Fibroblast of skin of left biceps (primary cell): ENCODE results near the gene SSH2.

Experiments
- DNase-seq, 2 experiments: peaks; one replicate each; pipeline ENCODE4 v3.0.0-alpha.2; 2013; ENCODE audit warnings: low read depth in 2 of 2

SSH2 gene

GRCh38 chr17:29589524-29590410, 340.3 kb downstream of the SSH2 start, which contains the start of gene GIT1:
Gene GIT1 (minus strand): TSS chr17:29589648. CDS start chr17:29589378, 270 bp downstream.
- peak in 1 of 2 experiments; percentile 52 for DNase-seq

- DNase-seq: no peak
These were observed 341.2 kb downstream of the SSH2 start for GRCh38 chr17:29588562-29589411.

GRCh38 chr17:29588017-29588561, 341.9 kb downstream of the SSH2 start:
- DNase-seq: no peak

- DNase-seq: no peak
These were observed 342.4 kb downstream of the SSH2 start for GRCh38 chr17:29587591-29587990.

DNA sequence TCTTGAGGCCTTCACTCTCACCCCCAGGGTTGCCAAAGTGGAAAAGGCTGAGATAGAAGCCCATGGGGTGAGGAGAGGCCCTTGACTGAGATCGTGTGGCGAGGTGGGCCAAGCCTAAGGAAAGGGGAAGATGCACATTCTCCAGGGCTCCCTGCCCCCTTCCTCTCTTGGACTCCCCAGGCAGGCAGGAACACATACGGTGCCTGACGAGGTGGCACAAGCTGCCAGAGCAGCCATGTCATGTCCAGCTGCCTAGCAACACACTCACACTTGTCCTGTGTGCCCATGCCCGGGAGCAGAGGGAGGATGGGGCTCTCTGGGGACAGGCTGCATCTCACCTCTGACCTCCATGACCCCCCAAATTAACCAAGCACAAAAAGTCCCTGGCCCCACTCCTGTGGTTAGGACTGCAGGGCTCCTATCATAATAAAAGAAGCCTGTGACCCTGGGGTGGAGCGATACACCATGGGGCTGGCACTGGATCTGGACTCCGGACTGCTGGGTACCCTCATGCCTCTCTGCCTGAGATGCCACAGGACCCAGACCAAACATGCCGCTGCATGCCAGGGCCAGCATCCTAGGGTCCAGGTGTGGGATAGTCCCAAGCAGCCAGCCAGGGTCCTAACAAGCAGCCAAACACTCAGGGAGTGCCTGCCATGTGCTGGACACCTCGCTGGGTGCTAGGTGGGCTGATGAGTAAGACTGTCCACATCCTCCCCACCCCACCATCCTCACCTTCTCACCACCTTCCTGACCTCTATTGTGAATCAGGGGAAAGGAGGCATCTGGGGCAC, 343.2 kb downstream of the SSH2 start:
- DNase-seq: no peak

DNA sequence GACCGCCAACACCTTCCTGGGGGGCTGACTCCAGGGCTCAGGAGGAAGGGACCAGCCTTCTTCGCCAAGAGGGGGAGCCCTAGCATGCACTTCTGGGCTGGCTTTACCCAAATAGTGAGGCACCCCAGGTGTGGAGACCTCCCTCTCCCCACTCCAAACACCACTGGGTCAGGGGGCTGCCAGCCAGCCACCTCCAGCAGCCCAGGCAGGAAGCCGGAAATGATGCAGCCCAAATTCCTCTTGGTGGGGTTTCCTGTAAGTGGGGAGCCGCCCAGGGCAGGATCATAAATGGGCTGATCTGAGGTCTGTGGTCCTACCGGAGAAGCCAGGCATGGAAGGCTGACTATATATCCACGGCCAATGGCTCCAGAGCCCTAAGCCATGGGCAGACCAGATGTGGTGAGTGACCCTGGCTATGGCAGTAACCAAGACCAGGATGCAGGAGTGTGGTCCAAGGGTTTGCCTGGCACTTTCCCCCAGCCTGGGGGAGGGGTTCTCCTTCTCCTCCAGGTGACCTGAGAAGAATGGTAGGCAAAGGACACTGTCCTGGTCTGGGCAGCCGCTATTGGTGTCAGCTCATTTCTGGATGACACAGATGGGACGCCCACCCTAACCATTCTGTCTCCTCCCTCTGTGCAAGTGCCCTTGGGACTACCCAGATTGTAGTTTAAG, 344.8 kb downstream of the SSH2 start:
- no peak for DNase-seq

DNA sequence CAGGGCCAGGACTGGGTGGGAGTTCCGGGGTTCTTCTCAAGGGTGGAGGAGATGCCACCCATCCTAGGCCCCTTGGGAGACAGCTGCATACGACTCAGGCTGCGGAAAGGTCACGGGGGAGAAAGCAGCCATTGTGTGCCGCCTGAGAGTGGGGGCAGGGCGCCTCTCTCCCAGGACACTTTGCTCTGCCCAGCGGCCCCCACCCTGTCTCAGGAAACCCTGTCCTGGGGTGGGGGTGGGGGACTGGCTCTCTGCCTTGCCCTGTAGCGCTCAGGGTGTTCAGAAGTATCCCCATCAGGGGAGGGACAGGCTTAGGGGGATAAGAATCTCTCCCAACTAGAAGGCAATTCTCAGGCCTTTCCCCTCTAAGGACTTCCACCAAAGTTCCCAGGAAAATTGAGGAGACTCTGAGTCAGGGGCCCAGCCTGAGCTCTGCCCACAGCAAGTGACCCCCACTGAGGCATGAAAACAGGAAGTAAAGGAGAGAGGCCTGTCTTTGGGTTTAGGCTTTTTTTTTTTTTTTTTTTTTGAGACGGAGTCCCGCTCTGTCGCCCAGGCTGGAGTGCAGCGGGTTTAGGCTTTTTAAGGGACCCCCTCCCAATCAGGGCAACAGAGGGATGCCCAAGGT, 345.5 kb downstream of the SSH2 start:
- DNase-seq: no peak

- DNase-seq: no peak
These were observed 346.4 kb downstream of the SSH2 start for GRCh38 chr17:29583324-29584248.

DNA sequence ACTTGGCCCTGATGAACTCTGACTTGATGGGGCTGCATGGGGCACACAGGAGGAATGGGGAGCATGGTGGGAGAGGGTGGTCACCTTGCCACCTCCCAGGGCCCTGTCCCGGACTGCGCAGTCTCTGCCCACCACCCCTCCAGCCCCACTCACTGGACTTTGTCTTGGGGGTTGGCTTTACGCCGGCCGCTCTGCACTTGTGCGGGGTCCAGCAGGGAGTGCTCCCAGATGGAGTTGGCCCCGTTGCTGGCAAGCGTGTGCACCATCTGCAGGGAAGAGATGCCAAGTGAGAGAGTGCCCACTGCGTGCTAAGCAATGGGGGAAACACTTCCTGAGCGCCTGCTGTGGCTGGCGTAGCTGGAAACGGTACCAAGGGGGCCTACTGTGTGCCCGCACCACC, 347.3 kb downstream of the SSH2 start:
- DNase-seq: no peak

DNA sequence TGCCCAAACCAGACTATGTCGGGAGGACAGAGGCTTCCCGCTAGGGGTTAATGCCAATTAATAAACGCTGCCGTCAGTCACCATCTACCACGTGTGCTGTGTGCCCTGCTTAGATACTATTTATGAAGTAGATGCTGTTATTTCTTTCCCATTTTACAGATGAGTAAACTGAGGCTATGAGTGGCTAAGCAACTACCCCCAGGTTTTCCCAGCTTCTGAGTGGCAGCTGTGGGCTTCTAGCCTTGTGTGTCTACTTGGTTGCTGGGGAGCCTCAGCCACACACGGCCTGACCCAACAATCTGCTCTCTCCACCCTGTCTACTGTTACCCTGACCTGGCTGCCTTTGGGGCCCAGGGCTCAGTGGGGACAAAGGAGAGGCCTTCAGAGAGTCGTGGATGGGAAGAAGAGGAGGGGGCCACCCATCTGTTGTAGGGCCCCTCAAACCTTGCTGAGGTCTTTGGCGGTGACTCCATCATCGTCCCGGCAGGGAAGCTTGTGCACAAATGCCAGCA, 347.7 kb downstream of the SSH2 start:
- DNase-seq: no peak

DNA sequence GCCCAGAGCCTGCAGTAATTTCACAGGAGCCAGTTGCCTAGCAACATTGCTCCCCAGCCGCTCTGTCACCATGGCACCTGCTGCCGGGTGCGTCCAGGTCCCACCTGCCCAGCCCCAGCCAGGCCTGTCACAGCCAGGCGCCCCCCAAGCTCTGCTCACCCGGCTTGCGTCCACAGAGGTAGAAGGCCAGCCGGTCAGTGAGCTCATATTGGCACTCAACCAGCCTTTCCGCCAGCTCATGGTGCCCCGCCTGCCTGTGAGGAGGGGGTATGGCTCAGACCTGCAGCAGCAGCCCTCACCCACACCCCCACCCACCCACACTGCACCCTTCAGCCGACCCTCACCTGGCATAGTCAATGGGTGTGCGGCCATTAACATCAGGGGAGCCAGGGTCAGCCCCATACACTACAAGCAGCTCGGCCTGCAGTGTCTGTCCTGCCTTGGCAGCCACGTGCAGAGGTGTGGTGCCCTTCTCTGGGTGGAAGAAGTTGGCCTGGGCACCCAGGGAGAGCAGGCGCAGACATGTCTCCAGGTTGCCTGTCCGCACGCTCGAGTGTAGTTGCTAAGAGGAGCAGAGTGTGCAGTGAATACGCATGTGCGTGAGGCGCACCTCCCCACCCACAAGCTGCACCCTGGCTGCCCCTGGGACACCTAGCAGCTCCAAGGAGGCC, 348.3 kb downstream of the SSH2 start:
- DNase-seq: no peak

GRCh38 chr17:29579866-29580771, 349.9 kb downstream of the SSH2 start:
- DNase-seq: no peak

GRCh38 chr17:29578626-29579485, 351.2 kb downstream of the SSH2 start:
- DNase-seq: no peak

- DNase-seq: no peak
These were observed 352.4 kb downstream of the SSH2 start for GRCh38 chr17:29577385-29578211.

GRCh38 chr17:29577001-29577370, 353.0 kb downstream of the SSH2 start:
- DNase-seq: no peak
